HL-60 (cell line): ENCODE data around the gene DHODH.

ENCODE experiments used
- DNase-seq, 2 experiments: peaks; one replicate each; pipeline ENCODE4 v3.0.0-alpha.2; 2010 to 2020; ENCODE audit warnings: low read depth in 1 of 2, low spot score in 1 of 2
- H3K27ac ChIP-seq: fragments of 250-450 bp; sonication (Bioruptor Pico); replicated peaks from 2 replicates; pipeline ENCODE4 v1.5.1; 2020; ENCODE audit warnings: mild to moderate bottlenecking, moderate library complexity
- H3K27me3 ChIP-seq: fragments of 250-450 bp; sonication (Bioruptor Pico); 2 replicates; pipeline ENCODE4 v1.5.1; 2021; ENCODE audit warnings: mild to moderate bottlenecking, moderate library complexity; ENCODE audit not compliant: insufficient read depth, poor library complexity, severe bottlenecking
- H3K4me3 ChIP-seq: replicated peaks from 2 replicates; pipeline ENCODE4 v1.5.1; 2011; ENCODE audit warnings: mild to moderate bottlenecking, control low read depth, low read length; ENCODE audit not compliant: insufficient read depth
- GABPA ChIP-seq: IDR thresholded peaks from 2 replicates; pipeline ENCODE4 v1.6.1; 2012; ENCODE audit warnings: low read depth
- POLR2AphosphoS5 ChIP-seq: IDR thresholded peaks from 2 replicates; pipeline ENCODE4 v1.6.1; 2012; ENCODE audit warnings: low read depth
- SPI1 ChIP-seq: IDR thresholded peaks from 2 replicates; pipeline ENCODE4 v1.6.1; 2012; ENCODE audit warnings: low read depth, mild to moderate bottlenecking, borderline replicate concordance
- TF ChIP-seq, protein P1 (sequence below): IDR thresholded peaks from 2 replicates; pipeline ENCODE4 v1.6.1; 2012; ENCODE audit warnings: low read depth; ENCODE audit not compliant: insufficient replicate concordance
- TF ChIP-seq, protein P2 (sequence below): IDR thresholded peaks from one replicate; pipeline ENCODE4 v1.5.1; 2011; ENCODE audit warnings: low read length, control low read depth, inconsistent platforms; ENCODE audit not compliant: insufficient read depth

DHODH gene

GRCh38 chr16:72012607-72013006 lies 4.1 kb downstream of the DHODH start:
- no peak overlapping the region for H3K27ac ChIP-seq
- no peak overlapping the region for H3K4me3 ChIP-seq
- no peaks in the 10 kb centered on the region for H3K27me3 ChIP-seq
- no peak for DNase-seq
- TF ChIP-seq POLR2AphosphoS5 (no peak), SPI1 (no peak), GABPA (no peak)
- TF ChIP-seq, protein P1, sequence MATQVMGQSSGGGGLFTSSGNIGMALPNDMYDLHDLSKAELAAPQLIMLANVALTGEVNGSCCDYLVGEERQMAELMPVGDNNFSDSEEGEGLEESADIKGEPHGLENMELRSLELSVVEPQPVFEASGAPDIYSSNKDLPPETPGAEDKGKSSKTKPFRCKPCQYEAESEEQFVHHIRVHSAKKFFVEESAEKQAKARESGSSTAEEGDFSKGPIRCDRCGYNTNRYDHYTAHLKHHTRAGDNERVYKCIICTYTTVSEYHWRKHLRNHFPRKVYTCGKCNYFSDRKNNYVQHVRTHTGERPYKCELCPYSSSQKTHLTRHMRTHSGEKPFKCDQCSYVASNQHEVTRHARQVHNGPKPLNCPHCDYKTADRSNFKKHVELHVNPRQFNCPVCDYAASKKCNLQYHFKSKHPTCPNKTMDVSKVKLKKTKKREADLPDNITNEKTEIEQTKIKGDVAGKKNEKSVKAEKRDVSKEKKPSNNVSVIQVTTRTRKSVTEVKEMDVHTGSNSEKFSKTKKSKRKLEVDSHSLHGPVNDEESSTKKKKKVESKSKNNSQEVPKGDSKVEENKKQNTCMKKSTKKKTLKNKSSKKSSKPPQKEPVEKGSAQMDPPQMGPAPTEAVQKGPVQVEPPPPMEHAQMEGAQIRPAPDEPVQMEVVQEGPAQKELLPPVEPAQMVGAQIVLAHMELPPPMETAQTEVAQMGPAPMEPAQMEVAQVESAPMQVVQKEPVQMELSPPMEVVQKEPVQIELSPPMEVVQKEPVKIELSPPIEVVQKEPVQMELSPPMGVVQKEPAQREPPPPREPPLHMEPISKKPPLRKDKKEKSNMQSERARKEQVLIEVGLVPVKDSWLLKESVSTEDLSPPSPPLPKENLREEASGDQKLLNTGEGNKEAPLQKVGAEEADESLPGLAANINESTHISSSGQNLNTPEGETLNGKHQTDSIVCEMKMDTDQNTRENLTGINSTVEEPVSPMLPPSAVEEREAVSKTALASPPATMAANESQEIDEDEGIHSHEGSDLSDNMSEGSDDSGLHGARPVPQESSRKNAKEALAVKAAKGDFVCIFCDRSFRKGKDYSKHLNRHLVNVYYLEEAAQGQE = no peak
- TF ChIP-seq, protein P2, sequence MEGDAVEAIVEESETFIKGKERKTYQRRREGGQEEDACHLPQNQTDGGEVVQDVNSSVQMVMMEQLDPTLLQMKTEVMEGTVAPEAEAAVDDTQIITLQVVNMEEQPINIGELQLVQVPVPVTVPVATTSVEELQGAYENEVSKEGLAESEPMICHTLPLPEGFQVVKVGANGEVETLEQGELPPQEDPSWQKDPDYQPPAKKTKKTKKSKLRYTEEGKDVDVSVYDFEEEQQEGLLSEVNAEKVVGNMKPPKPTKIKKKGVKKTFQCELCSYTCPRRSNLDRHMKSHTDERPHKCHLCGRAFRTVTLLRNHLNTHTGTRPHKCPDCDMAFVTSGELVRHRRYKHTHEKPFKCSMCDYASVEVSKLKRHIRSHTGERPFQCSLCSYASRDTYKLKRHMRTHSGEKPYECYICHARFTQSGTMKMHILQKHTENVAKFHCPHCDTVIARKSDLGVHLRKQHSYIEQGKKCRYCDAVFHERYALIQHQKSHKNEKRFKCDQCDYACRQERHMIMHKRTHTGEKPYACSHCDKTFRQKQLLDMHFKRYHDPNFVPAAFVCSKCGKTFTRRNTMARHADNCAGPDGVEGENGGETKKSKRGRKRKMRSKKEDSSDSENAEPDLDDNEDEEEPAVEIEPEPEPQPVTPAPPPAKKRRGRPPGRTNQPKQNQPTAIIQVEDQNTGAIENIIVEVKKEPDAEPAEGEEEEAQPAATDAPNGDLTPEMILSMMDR = no peak

DNA sequence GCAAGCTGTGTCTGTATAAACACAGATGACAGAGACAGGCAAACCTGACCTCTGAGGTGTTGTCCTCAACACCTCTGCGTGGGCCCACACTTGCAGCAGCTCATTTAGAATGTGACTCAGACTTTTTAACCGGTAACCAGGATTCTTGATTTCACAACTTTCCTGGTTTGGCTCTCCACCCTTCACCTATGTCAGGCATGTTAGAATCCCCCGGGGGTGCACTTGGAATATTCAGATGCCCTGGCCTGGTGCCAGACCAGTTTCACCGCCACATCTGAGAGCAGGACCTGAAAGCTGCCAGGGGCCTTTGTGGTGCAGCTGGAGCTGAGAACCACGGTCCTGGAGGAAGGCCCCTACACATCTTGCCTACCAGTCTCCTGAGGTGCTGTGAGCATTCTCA lies 4.8 kb downstream of the DHODH start:
- TF ChIP-seq POLR2AphosphoS5 (no peak), SPI1 (no peak)
- TF ChIP-seq, protein P1 = no peak
- TF ChIP-seq, protein P2 = no peak
- Histone ChIP-seq H3K4me3 (no peak overlapping the region), H3K27me3 (no peaks in the 10 kb centered on the region), H3K27ac (no peak overlapping the region)
- DNase-seq = peak in 1 of 2 experiments; percentile 35

- no peaks in the 10 kb centered on the region for H3K27me3 ChIP-seq
- H3K4me3 ChIP-seq = no peak overlapping the region
- no peak for DNase-seq
- H3K27ac ChIP-seq = no peak overlapping the region
- TF ChIP-seq SPI1 = no peak
- TF ChIP-seq, protein P2 = no peak
- no peak for TF ChIP-seq POLR2AphosphoS5
- no peak for TF ChIP-seq GABPA
- TF ChIP-seq, protein P1 = no peak
Measured at GRCh38 chr16:72013888-72014581, 5.5 kb downstream of the DHODH start.
